ENCODE results near the gene COPS7B. TPM values are rescaled to one million over a fixed set of nuclear protein-coding genes. Genes with fewer than 3 reads are reported as not detected.

Gene COPS7B
- total and polyA plus RNA-seq, 2 of the 8 experiments (the other 6 are each of a cell fraction or from before 2014, with no cell fraction given), result 62.2 to 72.1 TPM

- TF ChIP-seq CHD7 (IDR thresholded peaks at IDR 0.05; ENCODE audit: insufficient replicate concordance, low read length) (no peak), POLR2A (IDR thresholded peaks at IDR 0.05; ENCODE audit: control extremely low read depth in 1 of 2, low read depth in 2 of 2, low read length in 2 of 2) (no peak), HDAC2 (IDR thresholded peaks at IDR 0.05; ENCODE audit: borderline replicate concordance in 1 of 2, low read depth in 2 of 2, low read length in 2 of 2) (no peak)
Observed at GRCh38 chr2:231764760-231765159, 21.5 kb upstream of the COPS7B start (continued).

Measured in H1 (cell line).